Osteocyte (in vitro differentiated cells): ENCODE results near the gene COTL1. TPM values are rescaled to one million over a fixed set of nuclear protein-coding genes. Genes with fewer than 3 reads are reported as not detected.
"Not testable (repeated sequence)": the region's sequence is repeated elsewhere in the genome, so short reads cannot be mapped to it uniquely, and the experiment has no call there.

ENCODE experiments used
- DNase-seq: peaks from one replicate; pipeline ENCODE4 v3.0.0; 2021; ENCODE audit warnings: mixed read lengths; ENCODE audit not compliant: unreplicated experiment; ENCODE audit errors: extremely low spot score
- H3K27ac Mint-ChIP-seq: one replicate; pipeline ENCODE4 v1.8.0; 2021; ENCODE audit warnings: mild to moderate bottlenecking, mixed read lengths; ENCODE audit not compliant: unreplicated experiment
- H3K27me3 Mint-ChIP-seq: one replicate; pipeline ENCODE4 v1.8.0; 2021; ENCODE audit warnings: mixed read lengths; ENCODE audit not compliant: unreplicated experiment
- H3K36me3 Mint-ChIP-seq: one replicate; pipeline ENCODE4 v1.8.0; 2021; ENCODE audit warnings: mixed read lengths; ENCODE audit not compliant: unreplicated experiment
- H3K4me1 Mint-ChIP-seq: one replicate; pipeline ENCODE4 v1.8.0; 2021; ENCODE audit warnings: mixed read lengths; ENCODE audit not compliant: unreplicated experiment
- H3K4me3 Mint-ChIP-seq: one replicate; pipeline ENCODE4 v1.8.0; 2021; ENCODE audit warnings: mild to moderate bottlenecking, moderate library complexity, mixed read lengths; ENCODE audit not compliant: unreplicated experiment
- H3K9me3 Mint-ChIP-seq: one replicate; pipeline ENCODE4 v1.8.0; 2021; ENCODE audit warnings: mixed read lengths; ENCODE audit not compliant: unreplicated experiment
- total RNA-seq: library from RNA; stranded (reverse); gene quantifications from 2 replicates; pipeline ENCODE4 v1.2.1, GENCODE V29; 2021
- TF ChIP-seq, protein P1 (sequence below): fragments of 200-600 bp; sonication (generic); IDR thresholded peaks from 2 replicates; pipeline ENCODE4 v1.5.0; 2021; ENCODE audit warnings: antibody characterized with exemption, mild to moderate bottlenecking, moderate library complexity

Gene COTL1
- total RNA-seq, 1 donor from 2014 or later = 103 TPM

DNA sequence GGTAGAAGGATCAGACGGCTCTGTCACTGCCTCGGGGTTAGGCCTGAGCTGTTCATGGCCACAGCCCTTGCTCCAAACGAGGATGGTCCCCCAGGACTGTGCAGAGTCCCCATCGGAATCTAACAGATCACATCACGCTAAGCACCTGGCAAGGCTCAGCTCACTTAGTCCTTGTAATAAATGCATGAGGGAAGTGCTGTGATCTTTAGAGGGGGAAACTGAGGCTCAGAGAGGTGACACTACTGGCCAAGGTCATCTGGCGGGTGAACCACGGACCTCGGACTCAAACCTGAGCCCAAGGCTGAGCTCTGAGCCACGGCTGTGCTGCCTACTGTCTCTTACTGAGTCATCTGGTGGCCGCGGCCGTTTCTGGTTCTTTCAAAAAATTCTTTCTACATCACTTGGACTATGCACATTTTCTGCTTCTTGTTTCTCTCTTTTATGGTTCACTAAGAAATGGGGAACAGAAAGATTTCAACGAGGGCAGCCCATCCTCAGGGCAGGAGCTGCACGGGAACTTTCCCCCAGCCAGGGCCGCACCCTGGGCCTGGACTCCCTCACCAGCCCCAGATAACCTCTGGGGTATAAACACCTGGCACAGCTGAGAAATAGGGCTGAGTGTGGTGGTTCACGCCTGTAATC, 55.6 kb downstream of the COTL1 start:
- Mint-ChIP-seq H3K27me3 (no peaks in the 10 kb centered on the region), H3K36me3 (peaks cover 14% of the 10 kb centered on the region), H3K4me1 (no peaks in the 10 kb centered on the region), H3K9me3 (no peaks in the 10 kb centered on the region), H3K4me3 (no peak overlapping the region), H3K27ac (no peak overlapping the region)
- DNase-seq = no peak
- TF ChIP-seq, protein P1, sequence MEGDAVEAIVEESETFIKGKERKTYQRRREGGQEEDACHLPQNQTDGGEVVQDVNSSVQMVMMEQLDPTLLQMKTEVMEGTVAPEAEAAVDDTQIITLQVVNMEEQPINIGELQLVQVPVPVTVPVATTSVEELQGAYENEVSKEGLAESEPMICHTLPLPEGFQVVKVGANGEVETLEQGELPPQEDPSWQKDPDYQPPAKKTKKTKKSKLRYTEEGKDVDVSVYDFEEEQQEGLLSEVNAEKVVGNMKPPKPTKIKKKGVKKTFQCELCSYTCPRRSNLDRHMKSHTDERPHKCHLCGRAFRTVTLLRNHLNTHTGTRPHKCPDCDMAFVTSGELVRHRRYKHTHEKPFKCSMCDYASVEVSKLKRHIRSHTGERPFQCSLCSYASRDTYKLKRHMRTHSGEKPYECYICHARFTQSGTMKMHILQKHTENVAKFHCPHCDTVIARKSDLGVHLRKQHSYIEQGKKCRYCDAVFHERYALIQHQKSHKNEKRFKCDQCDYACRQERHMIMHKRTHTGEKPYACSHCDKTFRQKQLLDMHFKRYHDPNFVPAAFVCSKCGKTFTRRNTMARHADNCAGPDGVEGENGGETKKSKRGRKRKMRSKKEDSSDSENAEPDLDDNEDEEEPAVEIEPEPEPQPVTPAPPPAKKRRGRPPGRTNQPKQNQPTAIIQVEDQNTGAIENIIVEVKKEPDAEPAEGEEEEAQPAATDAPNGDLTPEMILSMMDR = no peak

DNA sequence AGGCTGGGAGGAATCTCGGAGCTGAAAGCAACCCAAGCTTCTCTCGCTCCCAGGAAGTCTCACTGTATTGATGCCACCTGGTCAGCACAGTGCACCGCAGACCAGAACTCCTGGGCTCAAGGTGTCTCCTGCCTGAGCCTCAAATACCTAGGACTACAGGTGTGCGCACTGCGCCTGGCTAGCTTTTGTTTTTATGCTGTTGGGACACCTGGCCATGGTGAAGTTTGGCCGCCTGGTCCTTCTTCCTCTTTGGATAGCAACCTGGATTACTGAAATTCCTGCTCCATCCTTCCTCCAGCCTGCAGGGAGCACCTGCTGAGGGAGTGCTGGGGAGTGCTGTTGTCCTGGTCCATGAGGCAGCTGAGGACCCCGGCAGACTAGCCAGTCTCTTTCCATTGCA, 56.6 kb downstream of the COTL1 start:
- Mint-ChIP-seq H3K36me3 (peaks cover 13% of the 10 kb centered on the region), H3K4me3 (no peak overlapping the region), H3K27me3 (no peaks in the 10 kb centered on the region), H3K27ac (no peak overlapping the region), H3K4me1 (no peaks in the 10 kb centered on the region), H3K9me3 (no peaks in the 10 kb centered on the region)
- TF ChIP-seq, protein P1 = no peak
- DNase-seq = no peak

DNA sequence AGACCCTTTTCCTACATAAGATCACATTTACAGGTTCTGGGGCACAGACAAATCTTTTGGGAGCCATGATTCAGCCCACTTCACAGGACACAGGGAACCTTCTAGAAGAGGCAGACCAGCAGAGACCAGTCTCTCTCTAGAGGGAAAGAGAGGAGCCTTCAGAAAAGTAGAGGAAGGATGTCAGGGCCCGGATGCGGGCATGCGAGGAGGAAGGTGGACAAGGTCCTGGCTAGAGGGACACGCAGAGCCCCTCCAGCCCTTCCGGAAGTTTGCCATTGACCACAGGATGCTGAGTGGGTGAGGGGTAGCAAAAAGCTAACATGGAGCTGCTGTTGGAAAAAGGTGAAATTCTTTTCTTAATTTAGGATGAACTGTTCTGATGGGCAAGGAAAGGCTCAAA, 57.6 kb downstream of the COTL1 start:
- no peaks in the 10 kb centered on the region for H3K9me3 Mint-ChIP-seq

DNA sequence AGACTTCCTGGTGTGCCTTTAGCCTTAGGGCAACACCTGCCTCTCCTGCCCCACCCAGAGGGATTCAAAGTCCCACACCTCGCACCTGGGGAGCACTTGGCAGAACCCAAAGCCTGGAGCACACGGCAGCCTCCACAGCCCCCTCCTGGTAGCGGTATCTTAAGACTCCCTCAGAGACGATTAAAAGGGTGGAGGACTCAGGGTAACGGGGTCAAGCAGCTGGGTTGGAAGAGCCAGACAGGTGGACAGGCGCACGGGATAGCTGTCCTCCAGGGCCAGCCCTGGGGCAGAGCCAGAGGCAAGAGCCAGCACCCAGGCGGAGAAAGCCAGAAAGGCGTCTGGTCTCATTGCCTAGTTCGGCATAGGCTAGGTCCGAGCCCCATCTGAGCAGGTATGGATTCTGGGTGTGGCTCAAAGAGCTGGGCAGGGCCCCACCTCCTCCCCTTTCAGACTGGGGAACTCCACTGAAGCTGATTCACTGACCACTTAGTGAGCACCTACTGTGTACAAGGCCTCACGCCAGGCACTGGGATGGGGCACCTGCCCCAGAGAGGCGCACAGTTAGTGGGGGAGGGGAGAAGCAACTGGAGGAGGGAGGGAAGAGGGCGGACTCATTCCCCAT, 58.5 kb downstream of the COTL1 start:
- no peak overlapping the region for H3K27ac Mint-ChIP-seq
- DNase-seq = no peak
- H3K9me3 Mint-ChIP-seq = no peaks in the 10 kb centered on the region
- TF ChIP-seq, protein P1 = no peak
- peaks cover 2% of the 10 kb centered on the region for H3K36me3 Mint-ChIP-seq
- H3K4me3 Mint-ChIP-seq = no peak overlapping the region
- H3K4me1 Mint-ChIP-seq = no peaks in the 10 kb centered on the region
- H3K27me3 Mint-ChIP-seq = peaks cover 6% of the 10 kb centered on the region

More for the DNA sequence above, 57.6 kb downstream of the COTL1 start:
- DNase-seq = no peak
- Mint-ChIP-seq H3K27ac (no peak overlapping the region), H3K36me3 (peaks cover 4% of the 10 kb centered on the region), H3K4me3 (no peak overlapping the region), H3K4me1 (no peaks in the 10 kb centered on the region), H3K27me3 (peaks cover 6% of the 10 kb centered on the region)
- TF ChIP-seq, protein P1 = no peak

DNA sequence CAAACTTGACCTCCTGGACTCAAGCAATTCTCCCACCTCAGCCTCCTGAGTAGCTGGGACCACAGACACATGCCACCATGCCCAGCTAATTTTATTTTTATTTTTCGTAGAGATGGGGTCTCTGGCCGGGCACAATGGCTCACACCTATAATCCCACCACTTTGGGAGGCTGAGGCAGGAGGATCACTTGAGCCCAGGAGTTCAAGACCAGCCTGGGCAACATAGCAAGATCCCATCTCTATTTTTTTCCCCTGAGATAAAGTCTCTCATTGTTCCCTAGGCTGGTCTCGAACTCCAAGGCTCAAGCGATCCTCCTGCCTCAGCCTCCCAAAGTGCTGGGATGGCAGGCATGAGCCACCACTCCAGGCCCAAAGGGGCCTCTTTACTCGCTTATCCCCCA, 59.0 kb downstream of the COTL1 start:
- H3K4me3 Mint-ChIP-seq, H3K4me1 Mint-ChIP-seq, H3K27ac Mint-ChIP-seq, H3K9me3 Mint-ChIP-seq, H3K27me3 Mint-ChIP-seq, DNase-seq, H3K36me3 Mint-ChIP-seq: not testable (repeated sequence)
